GM12878 (cell line): ENCODE measurements around the gene RACK1. TPM values are rescaled to one million over a fixed set of nuclear protein-coding genes. Genes with fewer than 3 reads are reported as not detected.

Experiments
- ATAC-seq: fragments of 200-7000 bp; cut with Tn5 transposase; 3 replicates; pipeline ENCODE4 v1.9.1; 2020; ENCODE audit warnings: mild to moderate bottlenecking, moderate library complexity
- BruUV-seq: library from RNA; stranded (reverse); fragments of 400-500 nt; replicated peaks from 2 replicates; lab custom pipeline; 2021; lab: Mats Ljungman, UMichigan
- CTCF ChIA-PET: fragments of 300-600 bp; sonication (Branson Sonifier 250); formaldehyde crosslinking; extraction: SDS; loops from one replicate; lab custom pipeline; 2021; ENCODE audit warnings: inconsistent platforms; lab: Yijun Ruan, JAX
- POLR2A ChIA-PET: fragments of 350-600 bp; formaldehyde crosslinking; extraction: SDS; loops from one replicate; lab custom pipeline; 2021; ENCODE audit warnings: inconsistent platforms; lab: Charles Lee
- RAD21 ChIA-PET: fragments of 300-600 bp; sonication (Branson Sonifier 250); formaldehyde crosslinking; loops from one replicate; lab custom pipeline; 2023; ENCODE audit warnings: antibody characterized with exemption; ENCODE audit not compliant: unreplicated experiment; lab: Charles Lee
- SMC1A ChIA-PET: fragments of 300-600 bp; sonication (Branson Sonifier 250); formaldehyde crosslinking; loops from one replicate; lab custom pipeline; 2023; ENCODE audit not compliant: unreplicated experiment, uncharacterized antibody; lab: Charles Lee
- DNase-seq: peaks from one replicate; pipeline ENCODE4 v3.0.0-alpha.2; 2011; ENCODE audit warnings: low read depth, low spot score
- FAIRE-seq: peaks from 3 replicates; lab custom pipeline; 2011; peaks lifted over from hg19 to GRCh38; lab: Jason Lieb, UNC
- H2AFZ ChIP-seq: 2 replicates; pipeline ENCODE4 v1.6.0; 2011; ENCODE audit warnings: low read depth, low read length, control low read depth; ENCODE audit not compliant: control insufficient read depth
- H3K27ac ChIP-seq: 2 replicates; pipeline ENCODE4 v1.5.1; 2011; ENCODE audit warnings: control low read depth; ENCODE audit not compliant: control insufficient read depth, insufficient read depth
- H3K27me3 ChIP-seq, 2 experiments: replicated peaks in 1 of 2; 2 replicates each; pipeline versions ENCODE4 v1.6.0 to v1.6.1; 2011; ENCODE audit warnings: low read length in 1 of 2; ENCODE audit not compliant: control insufficient read depth in 2 of 2, insufficient read depth in 2 of 2
- H3K36me3 ChIP-seq, 2 experiments: 2 replicates each; pipeline ENCODE4 v1.5.1; 2011; ENCODE audit warnings: low read length in 1 of 2; ENCODE audit not compliant: control insufficient read depth in 2 of 2, insufficient read depth in 2 of 2
- H3K4me1 ChIP-seq: 2 replicates; pipeline ENCODE4 v1.6.1; 2011; ENCODE audit warnings: mild to moderate bottlenecking, low read length, moderate library complexity, mixed read lengths; ENCODE audit not compliant: control insufficient read depth, insufficient read depth
- H3K4me2 ChIP-seq: 2 replicates; pipeline ENCODE4 v1.6.0; 2011; ENCODE audit warnings: control low read depth; ENCODE audit not compliant: control insufficient read depth, insufficient read depth
- H3K4me3 ChIP-seq: fragments of 200-600 bp; sonication (generic); 2 replicates; pipeline ENCODE4 v1.5.1; 2016
- H3K79me2 ChIP-seq: 2 replicates; pipeline ENCODE4 v1.6.0; 2011; ENCODE audit warnings: low read length; ENCODE audit not compliant: control insufficient read depth, insufficient read depth
- H3K9ac ChIP-seq: 2 replicates; pipeline ENCODE4 v1.8.0; 2011; ENCODE audit warnings: low read length, control low read depth, mixed read lengths; ENCODE audit not compliant: control insufficient read depth, insufficient read depth
- H3K9me3 ChIP-seq: replicated peaks from 3 replicates; pipeline ENCODE4 v1.5.1; 2011; ENCODE audit warnings: mild to moderate bottlenecking, low read length; ENCODE audit not compliant: control insufficient read depth, insufficient read depth
- H4K20me1 ChIP-seq: 2 replicates; pipeline ENCODE4 v1.6.0; 2011; ENCODE audit not compliant: control insufficient read depth, insufficient read depth
- ATF2 ChIP-seq: IDR thresholded peaks from 2 replicates; pipeline ENCODE4 v1.6.1; 2012; ENCODE audit warnings: low read length, inconsistent platforms
- CREM ChIP-seq: IDR thresholded peaks from 2 replicates; pipeline ENCODE4 v1.6.1; 2014; ENCODE audit warnings: antibody characterized with exemption, low read depth
- CTCF ChIP-seq, 3 experiments: IDR thresholded peaks in 2 of 3; conservative IDR thresholded peaks in 1 of 3; 2 replicates each; pipeline ENCODE4 v1.5.1; 2011; ENCODE audit warnings: low read depth in 3 of 3, low read length in 3 of 3, mild to moderate bottlenecking in 3 of 3, control low read depth in 2 of 3, moderate library complexity in 2 of 3, inconsistent platforms in 1 of 3, mixed read lengths in 1 of 3; ENCODE audit not compliant: control insufficient read depth in 2 of 3, insufficient read depth in 1 of 3; ENCODE audit errors: extremely low read depth in 1 of 3
- FOS ChIP-seq: IDR thresholded peaks from 3 replicates; pipeline ENCODE4 v1.6.1; 2011; ENCODE audit warnings: borderline replicate concordance; ENCODE audit not compliant: insufficient read length; ENCODE audit errors: extremely low read depth
- JUND ChIP-seq: IDR thresholded peaks from 2 replicates; pipeline ENCODE4 v1.6.1; 2012; ENCODE audit warnings: low read depth, mild to moderate bottlenecking, low read length, improper control_type of control experiment, moderate library complexity
- NFIC ChIP-seq: IDR thresholded peaks from 2 replicates; pipeline ENCODE4 v1.6.1; 2012; ENCODE audit warnings: low read depth, mild to moderate bottlenecking, inconsistent platforms, low read length, moderate library complexity
- NR2C1 ChIP-seq: fragments of 450-650 bp; IDR thresholded peaks from 2 replicates; pipeline ENCODE4 v1.6.1; 2017; ENCODE audit warnings: antibody characterized with exemption, mild to moderate bottlenecking, moderate library complexity
- NR2C2 ChIP-seq: IDR thresholded peaks from 2 replicates; pipeline ENCODE4 v1.6.1; 2011; ENCODE audit warnings: borderline replicate concordance, low read depth; ENCODE audit not compliant: control insufficient read depth, insufficient read length
- PML ChIP-seq: IDR thresholded peaks from 2 replicates; pipeline ENCODE4 v1.6.1; 2012; ENCODE audit warnings: low read length, inconsistent platforms
- TARDBP ChIP-seq: IDR thresholded peaks from 2 replicates; pipeline ENCODE4 v1.6.1; 2016; ENCODE audit warnings: borderline replicate concordance
- ZNF207 ChIP-seq: fragments of 450-650 bp; IDR thresholded peaks from 2 replicates; pipeline ENCODE4 v1.6.1; 2014; ENCODE audit warnings: antibody characterized with exemption, mild to moderate bottlenecking, borderline replicate concordance
- ZNF384 ChIP-seq: IDR thresholded peaks from 2 replicates; pipeline ENCODE4 v1.6.1; 2012; ENCODE audit warnings: low read depth, mild to moderate bottlenecking, low read length, improper control_type of control experiment, borderline replicate concordance
- WGBS: methylation state at CpG from one replicate; pipeline ENCODE4 v1.1.6; 2016; ENCODE audit warnings: low lambda C conversion rate; ENCODE audit not compliant: insufficient replicate concordance, insufficient coverage; ENCODE audit errors: missing lambda C conversion rate; 5-methylcytosine and 5-hydroxymethylcytosine counted together
- in situ Hi-C: fragments of 300-500 bp; cut with MboI; formaldehyde crosslinking; loops from 9 replicates; pipeline ENCODE4 v1.14.3; 2018; ENCODE audit warnings: mixed read lengths
- intact Hi-C: fragments of 100-400 bp; cut with micrococcal nuclease; formaldehyde crosslinking; loops from one replicate; pipeline ENCODE4 v1.14.2; 2022; ENCODE audit not compliant: unreplicated experiment
- polyA plus RNA-seq, 11 experiments: library from polyadenylated mRNA; depleted of rRNA in 4 of 11; unstranded in 6 of 11; stranded (reverse) in 5 of 11; fragments of >200 nt; fragmentation: Nextera tagmentation in 4 of 11; fragmentation: Illumina TruSeq in 1 of 11; extraction: Ambion mirVana in 4 of 11; extraction: Trizol in 1 of 11; gene quantifications; 1 replicate in 1 of 11; 2 replicates in 10 of 11; pipeline versions ENCODE4 v1.2.1 to v1.2.3, GENCODE V29; 2011 to 2016; ENCODE audit warnings: inconsistent platforms in 2 of 11, missing spikeins in 2 of 11, low read depth in 1 of 11
- total RNA-seq, 4 experiments: library from RNA; depleted of rRNA in 3 of 4; stranded (reverse); fragments of >200 nt in 3 of 4; fragmentation: Illumina TruSeq in 1 of 4; extraction: Trizol in 1 of 4; gene quantifications; 2 replicates each; pipeline versions ENCODE4 v1.2.1 to v1.2.3, GENCODE V29; 2013 to 2021
- TF ChIP-seq, protein P1 (sequence below): IDR thresholded peaks from 2 replicates; pipeline ENCODE4 v1.6.1; 2012; ENCODE audit warnings: low read depth, low read length, improper control_type of control experiment

The RACK1 gene
- total and polyA plus RNA-seq, 10 of the 15 experiments (the other 5 are each of a cell fraction or from before 2014, with no cell fraction given): 1,365 to 6,584 (median 4,167) TPM

DNA sequence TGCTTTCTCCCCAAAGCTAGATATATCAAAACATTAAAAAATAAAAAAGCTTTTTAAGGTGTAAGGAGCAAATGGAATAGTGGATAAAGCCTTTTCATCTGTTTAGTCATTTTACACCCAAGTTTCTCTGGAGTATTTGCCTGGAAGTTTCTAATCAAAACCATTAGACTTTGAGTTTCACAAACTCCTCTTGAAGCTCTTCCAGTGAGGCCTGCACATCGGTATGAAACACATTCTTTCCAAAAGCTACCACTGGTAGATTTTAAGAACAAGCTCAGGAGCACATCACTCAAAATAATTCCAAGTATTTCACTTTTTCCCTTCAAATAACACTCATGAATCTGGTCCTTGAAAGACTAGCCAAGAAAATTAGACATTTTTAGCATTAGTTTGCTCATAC is 11.6 kb upstream of the RACK1 start:
- POLR2A ChIA-PET: no interaction called here
- ATAC-seq (no peak), DNase-seq (no peak), FAIRE-seq (no peak)
- TF ChIP-seq CTCF (IDR thresholded peaks at IDR 0.05 in 2 of 3, conservative IDR thresholded peaks at IDR 0.05 in 1 of 3; ENCODE audit: control insufficient read depth in 2 of 3, extremely low read depth in 1 of 3, insufficient read depth in 1 of 3, low read depth in 3 of 3, low read length in 3 of 3): no peak
- TF ChIP-seq NR2C2: no peak
- no peak for TF ChIP-seq ATF2
- no peak for TF ChIP-seq FOS
- no peak for TF ChIP-seq ZNF207
- TF ChIP-seq ZNF384: no peak
- no peak for TF ChIP-seq CREM
- no peak for TF ChIP-seq TARDBP
- TF ChIP-seq NFIC: no peak
- no peak for TF ChIP-seq PML
- TF ChIP-seq JUND: no peak
- TF ChIP-seq NR2C1: no peak
- TF ChIP-seq, protein P1, sequence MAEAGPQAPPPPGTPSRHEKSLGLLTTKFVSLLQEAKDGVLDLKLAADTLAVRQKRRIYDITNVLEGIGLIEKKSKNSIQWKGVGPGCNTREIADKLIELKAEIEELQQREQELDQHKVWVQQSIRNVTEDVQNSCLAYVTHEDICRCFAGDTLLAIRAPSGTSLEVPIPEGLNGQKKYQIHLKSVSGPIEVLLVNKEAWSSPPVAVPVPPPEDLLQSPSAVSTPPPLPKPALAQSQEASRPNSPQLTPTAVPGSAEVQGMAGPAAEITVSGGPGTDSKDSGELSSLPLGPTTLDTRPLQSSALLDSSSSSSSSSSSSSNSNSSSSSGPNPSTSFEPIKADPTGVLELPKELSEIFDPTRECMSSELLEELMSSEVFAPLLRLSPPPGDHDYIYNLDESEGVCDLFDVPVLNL: no peak
- no peak overlapping the region for H3K27ac ChIP-seq
- no TSS peak for BruUV-seq
- H3K4me2 ChIP-seq: no peak overlapping the region
- SMC1A ChIA-PET: interaction anchor here (0.7 to 1.3 kb wide), 4 partner anchors 10 to 453 kb away, joined by 3 to 5 read pairs (median 3); partner anchors contain the start of gene MGAT1
- H2AFZ ChIP-seq: no peak overlapping the region
- no peak overlapping the region for H3K9ac ChIP-seq
- no peaks in the 10 kb centered on the region for H3K4me1 ChIP-seq
- CTCF ChIA-PET: interaction anchor here (0.6 to 1.7 kb wide), 4 partner anchors 9 to 30 kb away, joined by 3 to 5 read pairs (median 3); partner anchors contain the start of gene RACK1
- RAD21 ChIA-PET: interaction anchor here (0.6 to 1.2 kb wide), 2 partner anchors 32 to 57 kb away, joined by 3 to 4 read pairs; partner anchors contain the start of gene TRIM41
- no peaks in the 10 kb centered on the region for H4K20me1 ChIP-seq
- in situ Hi-C loops: loop anchor here (10.0 kb wide), 1 partner anchor 70 kb away; no protein-coding TSS in a partner anchor
- H3K4me3 ChIP-seq: 0 out of 2 replicates have a peak overlapping the region, but pooled peaks have one; percentile 2
- intact Hi-C loops: no loop called here
- no peaks in the 10 kb centered on the region for H3K27me3 ChIP-seq
- H3K9me3 ChIP-seq: no peaks in the 10 kb centered on the region
- 100% methylated on average over 1 of the region's 1 CpG for WGBS
- peaks cover 84% of the 10 kb centered on the region for H3K79me2 ChIP-seq
- H3K36me3 ChIP-seq: peaks cover 0 to 13% of the 10 kb centered on the region in 2 experiments; a peak in 2 of 4 replicates
